GM18508 (cell line): ENCODE data around the gene RYR2.
"Not testable (repeated sequence)": the region's sequence is repeated elsewhere in the genome, so short reads cannot be mapped to it uniquely, and the experiment has no call there.

Experiments
- ATAC-seq: cut with Tn5 transposase; IDR thresholded peaks from one replicate; pipeline ENCODE4 v1.9.1; 2021; ENCODE audit warnings: moderate number of reproducible peaks; ENCODE audit not compliant: insufficient read depth, unreplicated experiment

RYR2 gene

GRCh38 chr1:237134929-237135328 lies 92.9 kb downstream of the RYR2 start:
- no peak for ATAC-seq

- no peak for ATAC-seq
These were observed 96.6 kb downstream of the RYR2 start for GRCh38 chr1:237138551-237138950.

- no peak for ATAC-seq
These were observed 97.7 kb downstream of the RYR2 start for GRCh38 chr1:237139732-237140131.

- ATAC-seq = no peak
These were observed 99.0 kb downstream of the RYR2 start for GRCh38 chr1:237140986-237141385.

- no peak for ATAC-seq
These were observed 99.5 kb downstream of the RYR2 start for GRCh38 chr1:237141502-237141901.

GRCh38 chr1:237145379-237146135 lies 103.6 kb downstream of the RYR2 start:
- ATAC-seq = no peak

GRCh38 chr1:237146241-237146640 lies 104.3 kb downstream of the RYR2 start:
- ATAC-seq = no peak

- ATAC-seq = no peak
These were observed 107.9 kb downstream of the RYR2 start for GRCh38 chr1:237149857-237150256.

GRCh38 chr1:237151979-237152378 lies 110.0 kb downstream of the RYR2 start:
- not testable (repeated sequence) for ATAC-seq

- ATAC-seq = no peak
These were observed 110.7 kb downstream of the RYR2 start for GRCh38 chr1:237152506-237153335.

GRCh38 chr1:237154157-237154556 lies 112.2 kb downstream of the RYR2 start:
- ATAC-seq = no peak

GRCh38 chr1:237164406-237165352 lies 122.7 kb downstream of the RYR2 start:
- no peak for ATAC-seq

GRCh38 chr1:237166086-237166485 lies 124.1 kb downstream of the RYR2 start:
- ATAC-seq = no peak

- no peak for ATAC-seq
These were observed 124.7 kb downstream of the RYR2 start for GRCh38 chr1:237166593-237167101.

GRCh38 chr1:237170149-237170548 lies 128.2 kb downstream of the RYR2 start:
- no peak for ATAC-seq

- no peak for ATAC-seq
These were observed 129.6 kb downstream of the RYR2 start for GRCh38 chr1:237171454-237172117.

GRCh38 chr1:237172118-237172485 lies 130.1 kb downstream of the RYR2 start:
- ATAC-seq = no peak

GRCh38 chr1:237179503-237179902 lies 137.5 kb downstream of the RYR2 start:
- ATAC-seq = no peak

GRCh38 chr1:237180256-237180655 lies 138.3 kb downstream of the RYR2 start:
- ATAC-seq = no peak
